ENCODE measurements around the gene ACOXL. TPM values are rescaled to one million over a fixed set of nuclear protein-coding genes. Genes with fewer than 3 reads are reported as not detected.
A peak's percentile ranks its signal among the peaks of the same experiment; 100 is the strongest.

ACOXL gene
- polyA plus RNA-seq, 3 donors: 0.35 TPM; not detected in 2

GRCh38 chr2:110971811-110972210 is 239.4 kb downstream of the ACOXL start:
- peaks cover 17% of the 10 kb centered on the region for H3K4me1 Mint-ChIP-seq
- H3K36me3 Mint-ChIP-seq: peaks cover 0 to 6% of the 10 kb centered on the region in 2 donors

DNA sequence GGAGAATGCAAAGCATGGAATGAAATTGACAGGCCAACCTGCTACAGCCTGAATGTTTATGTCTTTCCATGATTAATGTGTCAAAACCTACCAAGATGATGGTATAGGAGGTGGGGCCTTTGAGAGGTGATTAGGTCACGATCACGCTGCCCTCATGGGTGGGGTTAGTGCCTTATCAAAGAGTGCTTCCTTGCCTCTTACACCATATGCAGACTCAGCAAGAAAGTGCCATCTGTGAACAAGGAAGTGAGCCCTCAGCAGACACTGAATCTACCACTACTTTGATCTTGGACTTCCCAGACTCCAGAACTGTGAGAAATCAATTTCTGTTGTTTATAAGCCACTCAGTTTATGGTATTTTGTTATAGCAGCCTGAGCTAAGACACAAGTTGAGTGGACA is 240.9 kb downstream of the ACOXL start:
- no CpG with 5 or more reads among the region's 2 CpGs for WGBS (ENCODE audit: insufficient coverage)
- H2AFZ ChIP-seq (ENCODE audit: insufficient read depth, low read depth, low read length, poor library complexity, severe bottlenecking): no peak overlapping the region
- intact Hi-C loops (cut with micrococcal nuclease): no loop called here
- H3K79me2 ChIP-seq (ENCODE audit: insufficient read depth, low read length): no peaks in the 10 kb centered on the region
- peak; percentile 35 to 57 (median 51) for DNase-seq
- peaks cover 15 to 28% of the 10 kb centered on the region in 2 donors for H3K4me1 ChIP-seq (ENCODE audit: control insufficient read depth in 1 of 2, insufficient read depth in 2 of 2, low read length in 2 of 2)
- Mint-ChIP-seq H3K4me3 (peak overlapping the region in 1 of 2 donors; percentile 60), H3K36me3 (peaks cover 0 to 6% of the 10 kb centered on the region in 2 donors), H3K9me3 (peaks cover 9 to 24% (median 14%) of the 10 kb centered on the region in 7 donors), H3K4me1 (peaks cover 21% of the 10 kb centered on the region), H3K27ac (peak overlapping the region in 6 of 7 donors; percentile 1 to 81 (median 60)), H3K27me3 (ENCODE audit: low read depth in 3 of 3) (peaks cover 0 to 2% (median 0%) of the 10 kb centered on the region in 3 donors)
- peaks cover 8 to 16% of the 10 kb centered on the region in 2 donors for H3K9me3 ChIP-seq (replicated peaks in 1 of 2; ENCODE audit: control insufficient read depth in 1 of 2, insufficient read depth in 1 of 2, low read length in 2 of 2)
- H3K9ac ChIP-seq (ENCODE audit: insufficient read depth, low read length, poor library complexity, severe bottlenecking): no peak overlapping the region
- no peaks in the 10 kb centered on the region for H3K36me3 ChIP-seq (replicated peaks in 1 of 2; ENCODE audit: control insufficient read depth in 1 of 2, insufficient read depth in 2 of 2, low read length in 2 of 2)
- H3K4me3 ChIP-seq (replicated peaks in 1 of 3; ENCODE audit: low read depth in 2 of 3, low read length in 3 of 3): no peak overlapping the region
- no peak overlapping the region for H3K4me2 ChIP-seq (replicated peaks; ENCODE audit: extremely low read depth, low read length, poor library complexity, severe bottlenecking)
- TF ChIP-seq, protein P1, sequence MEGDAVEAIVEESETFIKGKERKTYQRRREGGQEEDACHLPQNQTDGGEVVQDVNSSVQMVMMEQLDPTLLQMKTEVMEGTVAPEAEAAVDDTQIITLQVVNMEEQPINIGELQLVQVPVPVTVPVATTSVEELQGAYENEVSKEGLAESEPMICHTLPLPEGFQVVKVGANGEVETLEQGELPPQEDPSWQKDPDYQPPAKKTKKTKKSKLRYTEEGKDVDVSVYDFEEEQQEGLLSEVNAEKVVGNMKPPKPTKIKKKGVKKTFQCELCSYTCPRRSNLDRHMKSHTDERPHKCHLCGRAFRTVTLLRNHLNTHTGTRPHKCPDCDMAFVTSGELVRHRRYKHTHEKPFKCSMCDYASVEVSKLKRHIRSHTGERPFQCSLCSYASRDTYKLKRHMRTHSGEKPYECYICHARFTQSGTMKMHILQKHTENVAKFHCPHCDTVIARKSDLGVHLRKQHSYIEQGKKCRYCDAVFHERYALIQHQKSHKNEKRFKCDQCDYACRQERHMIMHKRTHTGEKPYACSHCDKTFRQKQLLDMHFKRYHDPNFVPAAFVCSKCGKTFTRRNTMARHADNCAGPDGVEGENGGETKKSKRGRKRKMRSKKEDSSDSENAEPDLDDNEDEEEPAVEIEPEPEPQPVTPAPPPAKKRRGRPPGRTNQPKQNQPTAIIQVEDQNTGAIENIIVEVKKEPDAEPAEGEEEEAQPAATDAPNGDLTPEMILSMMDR (IDR thresholded peaks at IDR 0.05): no peak
- no peaks in the 10 kb centered on the region for H4K20me1 ChIP-seq (ENCODE audit: insufficient read depth, low read length)
- no peaks in the 10 kb centered on the region for H3K27me3 ChIP-seq (ENCODE audit: control insufficient read depth in 2 of 2, insufficient read depth in 2 of 2, low read length in 2 of 2)
- H3K27ac ChIP-seq (ENCODE audit: low read depth in 1 of 2, low read length in 2 of 2): no peak overlapping the region

More at GRCh38 chr2:110971811-110972210, 239.4 kb downstream of the ACOXL start:
- peaks cover 0 to 3% (median 2%) of the 10 kb centered on the region in 3 donors for H3K27me3 Mint-ChIP-seq (ENCODE audit: low read depth in 3 of 3)
- H4K20me1 ChIP-seq (ENCODE audit: insufficient read depth, low read length): no peaks in the 10 kb centered on the region
- no peak overlapping the region for H3K27ac ChIP-seq (ENCODE audit: low read depth in 1 of 2, low read length in 2 of 2)
- no peak overlapping the region for H3K9ac ChIP-seq (ENCODE audit: insufficient read depth, low read length, poor library complexity, severe bottlenecking)
- TF ChIP-seq, protein P1 (IDR thresholded peaks at IDR 0.05): no peak
- no peak for DNase-seq
- no peak overlapping the region for H2AFZ ChIP-seq (ENCODE audit: insufficient read depth, low read depth, low read length, poor library complexity, severe bottlenecking)
- peaks cover 9 to 20% of the 10 kb centered on the region in 2 donors for H3K4me1 ChIP-seq (ENCODE audit: control insufficient read depth in 1 of 2, insufficient read depth in 2 of 2, low read length in 2 of 2)
- WGBS (ENCODE audit: insufficient coverage): 71% methylated on average over 2 of the region's 2 CpGs
- no peaks in the 10 kb centered on the region for H3K36me3 ChIP-seq (replicated peaks in 1 of 2; ENCODE audit: control insufficient read depth in 1 of 2, insufficient read depth in 2 of 2, low read length in 2 of 2)
- intact Hi-C loops (cut with micrococcal nuclease): no loop called here
- H3K4me2 ChIP-seq (replicated peaks; ENCODE audit: extremely low read depth, low read length, poor library complexity, severe bottlenecking): no peak overlapping the region
- H3K79me2 ChIP-seq (ENCODE audit: insufficient read depth, low read length): no peaks in the 10 kb centered on the region
- no peak overlapping the region for H3K4me3 ChIP-seq (replicated peaks in 1 of 3; ENCODE audit: low read depth in 2 of 3, low read length in 3 of 3)
- H3K27me3 ChIP-seq (ENCODE audit: control insufficient read depth in 2 of 2, insufficient read depth in 2 of 2, low read length in 2 of 2): no peaks in the 10 kb centered on the region
- H3K4me3 Mint-ChIP-seq: no peak overlapping the region
- peaks cover 8 to 16% of the 10 kb centered on the region in 2 donors for H3K9me3 ChIP-seq (replicated peaks in 1 of 2; ENCODE audit: control insufficient read depth in 1 of 2, insufficient read depth in 1 of 2, low read length in 2 of 2)
- peaks cover 9 to 24% (median 14%) of the 10 kb centered on the region in 7 donors for H3K9me3 Mint-ChIP-seq
- no peak overlapping the region for H3K27ac Mint-ChIP-seq
